Coronary artery (tissue), 2 donors: ENCODE measurements around the gene PTPRH.

ENCODE experiments used
- DNase-seq: peaks from one replicate; pipeline ENCODE4 v3.0.0-alpha.2; 2017; ENCODE audit warnings: low spot score
- H3K27ac ChIP-seq, 2 donors: fragments of 200-600 bp; sonication (generic); one replicate each; pipeline ENCODE4 v1.5.1; 2016 to 2019
- H3K4me3 ChIP-seq: fragments of 200-600 bp; sonication (generic); 2 replicates; pipeline ENCODE4 v1.5.1; 2016; ENCODE audit warnings: mild to moderate bottlenecking, moderate library complexity
- TF ChIP-seq, protein P1 (sequence below): fragments of 200-600 bp; sonication (generic); IDR thresholded peaks from one replicate; pipeline ENCODE4 v1.5.1; 2019; ENCODE audit warnings: antibody characterized with exemption

The PTPRH gene

DNA sequence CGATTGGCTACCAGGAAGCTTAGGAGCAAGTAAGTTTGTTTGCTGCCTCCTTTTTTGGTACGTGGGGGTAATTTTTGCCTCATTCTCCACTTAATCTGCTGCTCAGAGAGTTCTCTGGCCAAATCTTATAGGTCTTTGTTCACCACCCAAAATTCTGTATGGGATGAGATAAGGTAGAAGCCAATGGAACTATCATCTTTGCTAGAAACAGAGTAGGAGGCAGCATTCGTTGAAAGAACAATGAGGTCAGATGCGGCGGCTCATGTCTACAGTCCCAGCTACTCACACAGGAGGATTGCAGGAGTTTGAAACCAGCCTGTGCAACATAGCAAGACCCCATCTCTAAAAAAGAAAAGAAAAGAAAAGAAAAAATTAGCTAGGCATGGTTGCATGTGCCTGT lies 37.9 kb downstream of the PTPRH start:
- H3K4me3 ChIP-seq = no peak overlapping the region
- TF ChIP-seq, protein P1, sequence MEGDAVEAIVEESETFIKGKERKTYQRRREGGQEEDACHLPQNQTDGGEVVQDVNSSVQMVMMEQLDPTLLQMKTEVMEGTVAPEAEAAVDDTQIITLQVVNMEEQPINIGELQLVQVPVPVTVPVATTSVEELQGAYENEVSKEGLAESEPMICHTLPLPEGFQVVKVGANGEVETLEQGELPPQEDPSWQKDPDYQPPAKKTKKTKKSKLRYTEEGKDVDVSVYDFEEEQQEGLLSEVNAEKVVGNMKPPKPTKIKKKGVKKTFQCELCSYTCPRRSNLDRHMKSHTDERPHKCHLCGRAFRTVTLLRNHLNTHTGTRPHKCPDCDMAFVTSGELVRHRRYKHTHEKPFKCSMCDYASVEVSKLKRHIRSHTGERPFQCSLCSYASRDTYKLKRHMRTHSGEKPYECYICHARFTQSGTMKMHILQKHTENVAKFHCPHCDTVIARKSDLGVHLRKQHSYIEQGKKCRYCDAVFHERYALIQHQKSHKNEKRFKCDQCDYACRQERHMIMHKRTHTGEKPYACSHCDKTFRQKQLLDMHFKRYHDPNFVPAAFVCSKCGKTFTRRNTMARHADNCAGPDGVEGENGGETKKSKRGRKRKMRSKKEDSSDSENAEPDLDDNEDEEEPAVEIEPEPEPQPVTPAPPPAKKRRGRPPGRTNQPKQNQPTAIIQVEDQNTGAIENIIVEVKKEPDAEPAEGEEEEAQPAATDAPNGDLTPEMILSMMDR = no peak
- H3K27ac ChIP-seq = no peak overlapping the region
- DNase-seq = no peak

DNA sequence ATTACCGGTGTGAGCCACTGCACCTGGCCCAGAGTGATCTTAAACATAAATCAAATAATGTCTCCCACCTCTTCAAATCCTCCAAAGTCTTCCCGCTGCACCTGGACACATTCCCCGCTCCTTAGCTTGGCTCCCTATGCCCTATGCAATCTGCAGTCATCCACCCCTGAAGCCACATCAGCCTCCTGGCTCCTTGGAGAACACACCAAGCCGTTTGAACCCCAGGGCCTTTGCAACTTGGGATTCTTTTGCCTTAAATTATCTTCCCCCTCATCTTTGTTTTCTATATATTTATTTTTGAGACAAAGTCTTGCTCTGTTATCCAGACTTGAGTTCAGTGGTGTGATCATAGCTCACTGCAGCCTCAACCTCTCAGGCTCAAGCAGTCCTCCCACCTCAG lies 40.2 kb downstream of the PTPRH start:
- TF ChIP-seq, protein P1 = no peak
- Histone ChIP-seq H3K27ac (no peak overlapping the region), H3K4me3 (no peak overlapping the region)
- DNase-seq = no peak

DNA sequence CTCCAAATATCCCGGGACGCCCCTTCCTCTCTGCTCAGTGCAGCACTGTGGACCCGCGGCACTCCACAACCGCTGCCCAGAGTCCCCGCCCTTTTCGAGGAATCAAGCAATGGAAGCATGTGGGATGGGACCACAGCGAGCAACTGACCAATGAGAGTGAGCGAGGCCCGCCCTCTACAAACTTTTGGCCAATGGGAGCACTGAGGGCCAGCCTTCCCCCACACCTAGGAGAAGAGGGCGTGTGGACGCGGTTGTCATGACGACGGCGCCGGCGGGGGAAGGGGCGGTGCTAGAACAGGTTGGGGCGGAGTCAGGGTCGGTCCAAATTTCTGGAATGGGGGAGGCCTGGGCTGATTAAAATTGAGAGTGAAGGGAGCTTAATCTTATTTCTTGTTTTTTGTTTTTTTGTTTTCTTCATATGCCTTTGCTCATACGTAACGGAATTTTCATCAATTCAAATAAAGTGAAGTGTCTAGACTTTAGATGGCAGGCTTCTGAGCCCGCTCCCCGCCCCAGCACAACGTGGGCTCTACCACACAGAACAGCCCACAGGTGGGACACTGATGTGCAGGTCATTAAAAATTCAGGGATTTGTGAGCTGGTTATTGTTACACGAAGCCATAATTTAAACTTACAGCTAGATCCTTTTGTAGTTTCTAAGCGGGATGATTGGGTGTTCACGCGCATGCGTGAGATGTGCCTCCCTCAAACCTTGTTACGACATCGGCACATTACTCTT lies 42.6 kb downstream of the PTPRH start, which contains the start of gene DNAAF3:
Gene DNAAF3 (minus strand): TSS at position 84 of the 739 bp plus-strand sequence. CDS start 200 bp downstream, outside the sequence.
- Histone ChIP-seq H3K4me3 (peak within 1 kb of the TSS; percentile 69), H3K27ac (peak within 1 kb of the TSS in 1 of 2 donors; percentile 13)
- peak; percentile 87 for DNase-seq
- TF ChIP-seq, protein P1 = no peak

DNA sequence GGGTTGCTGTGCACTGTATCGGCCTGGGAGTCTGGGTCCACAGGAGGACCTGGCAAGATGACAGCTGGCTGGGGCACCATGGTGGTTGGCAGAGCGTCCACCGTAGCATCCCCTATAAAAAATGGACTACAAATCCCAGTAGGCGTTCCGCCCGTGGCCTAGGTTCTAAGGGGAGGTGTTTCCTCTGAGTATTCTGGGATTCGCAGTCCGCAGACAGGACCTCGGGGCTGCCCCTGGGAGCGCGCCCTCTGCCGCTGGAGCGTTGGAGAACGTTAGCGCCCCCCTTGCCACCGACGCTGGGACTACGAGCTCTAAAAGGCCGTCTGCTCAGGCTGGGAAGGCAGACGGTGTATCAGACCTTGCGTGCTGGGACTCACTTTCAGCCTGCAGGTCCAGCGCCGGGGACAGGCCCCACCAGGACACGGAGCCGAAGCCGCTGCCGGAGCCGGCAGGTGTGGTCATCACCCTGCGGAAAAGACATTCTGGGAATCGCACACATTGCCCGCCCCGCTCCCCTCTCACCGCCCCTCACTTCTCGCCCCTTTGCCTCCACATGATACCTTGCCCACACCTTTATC lies 43.3 kb downstream of the PTPRH start:
- TF ChIP-seq, protein P1 = no peak
- DNase-seq = no peak
- H3K4me3 ChIP-seq = peak overlapping the region; percentile 69
- H3K27ac ChIP-seq = peak overlapping the region in 1 of 2 donors; percentile 13

DNA sequence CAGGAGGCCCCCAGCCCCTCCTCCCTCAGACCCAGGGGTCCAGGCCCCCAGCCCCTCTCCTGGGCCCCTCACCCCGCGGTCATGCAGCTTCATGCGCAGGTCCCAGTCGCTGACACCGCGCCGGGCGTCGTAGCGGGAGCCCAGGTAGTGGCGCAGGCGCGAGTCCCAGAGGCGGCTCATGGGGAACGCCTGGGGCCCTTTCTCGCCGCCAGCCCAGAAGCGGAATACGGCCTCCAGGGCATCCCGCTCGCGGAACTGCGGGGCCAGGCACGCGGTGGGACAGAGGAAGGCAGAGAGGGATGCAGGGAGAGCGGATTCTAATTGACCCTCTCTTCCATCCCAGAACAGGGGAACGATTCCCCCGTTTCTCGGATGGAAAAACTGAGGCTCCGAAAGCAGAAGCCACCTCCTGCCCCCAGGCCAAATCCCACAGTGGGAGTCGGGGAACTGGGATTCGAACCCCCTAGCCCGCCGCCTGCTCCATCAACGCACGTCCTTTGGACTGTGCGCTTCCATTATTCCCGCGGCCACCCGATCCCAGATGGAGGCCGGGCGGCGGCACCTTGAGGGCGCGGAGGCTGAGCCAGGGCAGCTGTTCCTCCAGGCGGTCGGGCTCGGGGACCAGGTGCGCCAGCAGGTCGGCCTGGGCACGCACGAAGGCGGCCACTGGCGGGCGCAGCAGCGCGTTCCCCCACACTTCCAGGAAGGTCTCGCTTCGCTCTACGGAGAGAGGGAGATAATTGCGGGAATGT lies 47.6 kb downstream of the PTPRH start:
- no peak overlapping the region for H3K27ac ChIP-seq
- no peak overlapping the region for H3K4me3 ChIP-seq
- DNase-seq = no peak
- TF ChIP-seq, protein P1 = no peak

DNA sequence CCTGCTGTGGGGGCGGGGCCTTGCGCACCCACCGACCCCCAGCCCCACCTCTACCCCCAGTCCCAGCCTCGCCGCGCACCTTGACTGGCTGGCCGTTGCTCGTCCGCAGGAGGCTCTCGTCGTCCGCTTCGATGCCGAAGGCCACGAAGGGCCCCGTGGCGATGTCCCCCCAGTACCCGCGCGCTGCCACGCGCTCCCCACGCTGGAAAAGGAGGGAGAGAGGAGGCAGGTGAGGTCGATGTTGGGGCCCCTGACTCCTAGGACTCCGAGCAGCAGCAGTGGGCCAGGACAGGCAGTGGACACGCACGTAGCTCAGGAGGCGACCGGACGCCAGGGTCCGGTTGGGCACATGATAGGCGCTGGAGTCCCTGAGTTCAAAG lies 48.3 kb downstream of the PTPRH start:
- Histone ChIP-seq H3K27ac (no peak overlapping the region), H3K4me3 (peak overlapping the region; percentile 44)
- DNase-seq = no peak
- TF ChIP-seq, protein P1 = no peak
